Parathyroid adenoma (tissue), 2 donors: ENCODE data around the gene CRYGB.
"Not testable (repeated sequence)": the region's sequence is repeated elsewhere in the genome, so short reads cannot be mapped to it uniquely, and the experiment has no call there.

ENCODE experiments used
- H2AFZ ChIP-seq: fragments of 300-600 bp; sonication (generic); one replicate; pipeline ENCODE4 v1.7.0; 2017; ENCODE audit warnings: antibody characterized with exemption, mild to moderate bottlenecking
- H3K27ac ChIP-seq: fragments of 300-600 bp; sonication (generic); one replicate; pipeline ENCODE4 v1.7.0; 2017
- H3K27me3 ChIP-seq: fragments of 300-600 bp; sonication (generic); one replicate; pipeline ENCODE4 v1.7.0; 2017; ENCODE audit warnings: low read length; ENCODE audit not compliant: control insufficient read depth, insufficient read depth
- H3K36me3 ChIP-seq: fragments of 300-600 bp; sonication (generic); one replicate; pipeline ENCODE4 v1.7.0; 2017; ENCODE audit warnings: low read length; ENCODE audit not compliant: control insufficient read depth, insufficient read depth
- H3K4me1 ChIP-seq: fragments of 300-600 bp; sonication (generic); one replicate; pipeline ENCODE4 v1.7.0; 2017; ENCODE audit warnings: control low read depth
- H3K4me2 ChIP-seq: fragments of 300-600 bp; sonication (generic); one replicate; pipeline ENCODE4 v1.7.0; 2017; ENCODE audit warnings: low read length
- H3K4me3 ChIP-seq: fragments of 300-600 bp; sonication (generic); one replicate; pipeline ENCODE4 v1.7.0; 2017; ENCODE audit warnings: low read depth, low read length
- H3K79me2 ChIP-seq: fragments of 300-600 bp; sonication (generic); one replicate; pipeline ENCODE4 v1.7.0; 2017; ENCODE audit warnings: control low read depth
- H3K9ac ChIP-seq: fragments of 300-600 bp; sonication (generic); one replicate; pipeline ENCODE4 v1.7.0; 2017; ENCODE audit warnings: mild to moderate bottlenecking
- H3K9me3 ChIP-seq: fragments of 300-600 bp; sonication (generic); one replicate; pipeline ENCODE4 v1.7.0; 2017; ENCODE audit warnings: low read length; ENCODE audit not compliant: control insufficient read depth
- CTCF ChIP-seq: fragments of 300-600 bp; sonication (generic); IDR thresholded peaks from one replicate; pipeline ENCODE4 v1.7.0; 2017; ENCODE audit warnings: antibody characterized with exemption, mild to moderate bottlenecking
- donor health status: primary hyperparathyroidism.

CRYGB gene

GRCh38 chr2:208129744-208130711, 15.9 kb downstream of the CRYGB start, which contains the start of gene CRYGC:
Gene CRYGC (minus strand): TSS chr2:208129828. CDS start chr2:208129792, 36 bp downstream.
- Histone ChIP-seq H3K4me3 (no peak within 1 kb of the TSS), H3K4me1 (no peaks in the 10 kb centered on the region)

GRCh38 chr2:208128136-208128535, 17.8 kb downstream of the CRYGB start:
- Histone ChIP-seq H3K79me2 (no peaks in the 10 kb centered on the region), H2AFZ (no peak overlapping the region), H3K27me3 (no peaks in the 10 kb centered on the region), H3K27ac (no peak overlapping the region), H3K9ac (no peak overlapping the region), H3K4me1 (no peaks in the 10 kb centered on the region), H3K4me2 (no peak overlapping the region), H3K4me3 (no peak overlapping the region), H3K36me3 (no peaks in the 10 kb centered on the region), H3K9me3 (no peaks in the 10 kb centered on the region)
- no peak for TF ChIP-seq CTCF

More at GRCh38 chr2:208129744-208130711, 15.9 kb downstream of the CRYGB start, which contains the start of gene CRYGC:
- Histone ChIP-seq H3K4me2 (no peak within 1 kb of the TSS), H3K79me2 (no peaks in the 10 kb centered on the region), H3K36me3 (no peaks in the 10 kb centered on the region), H3K9ac (no peak within 1 kb of the TSS), H3K9me3 (no peaks in the 10 kb centered on the region), H3K27me3 (no peaks in the 10 kb centered on the region), H3K27ac (no peak within 1 kb of the TSS), H2AFZ (no peak within 1 kb of the TSS)
- no peak for TF ChIP-seq CTCF

GRCh38 chr2:208127090-208127489, 18.9 kb downstream of the CRYGB start:
- Histone ChIP-seq H3K27me3 (no peaks in the 10 kb centered on the region), H3K27ac (no peak overlapping the region), H3K9me3 (no peaks in the 10 kb centered on the region), H3K79me2 (no peaks in the 10 kb centered on the region), H3K4me1 (no peaks in the 10 kb centered on the region), H3K4me2 (no peak overlapping the region), H3K4me3 (no peak overlapping the region), H3K36me3 (no peaks in the 10 kb centered on the region), H2AFZ (no peak overlapping the region), H3K9ac (no peak overlapping the region)
- TF ChIP-seq CTCF = no peak

- no peak for TF ChIP-seq CTCF
- Histone ChIP-seq H3K4me1 (no peaks in the 10 kb centered on the region), H3K27ac (no peak overlapping the region), H3K27me3 (no peaks in the 10 kb centered on the region), H3K79me2 (no peaks in the 10 kb centered on the region), H2AFZ (no peak overlapping the region), H3K4me3 (no peak overlapping the region), H3K9ac (no peak overlapping the region), H3K4me2 (no peak overlapping the region), H3K36me3 (no peaks in the 10 kb centered on the region), H3K9me3 (no peaks in the 10 kb centered on the region)
Observed at GRCh38 chr2:208125251-208125650, 20.7 kb downstream of the CRYGB start.

- not testable (repeated sequence) for H3K4me1 ChIP-seq, H3K36me3 ChIP-seq, H3K4me3 ChIP-seq, H3K79me2 ChIP-seq, H3K9me3 ChIP-seq, H3K4me2 ChIP-seq, H3K9ac ChIP-seq, H2AFZ ChIP-seq, H3K27me3 ChIP-seq, H3K27ac ChIP-seq
Observed at GRCh38 chr2:208124013-208124715, 21.8 kb downstream of the CRYGB start, which contains the start of gene CRYGD. Gene CRYGD (minus strand): TSS chr2:208124524. CDS start chr2:208124473, 51 bp downstream.
